HG02970 (cell line): Measurements from ENCODE around the gene SFN.
"Not testable (repeated sequence)": the region's sequence is repeated elsewhere in the genome, so short reads cannot be mapped to it uniquely, and the experiment has no call there.

Experiments used
- ATAC-seq: cut with Tn5 transposase; IDR thresholded peaks from one replicate; pipeline ENCODE4 v1.9.1; 2021; ENCODE audit warnings: mild to moderate bottlenecking, moderate library complexity, moderate number of reproducible peaks; ENCODE audit not compliant: unreplicated experiment, low FRiP score

The SFN gene

GRCh38 chr1:26838474-26839338 lies 24.2 kb upstream of the SFN start:
- peak; percentile 83 for ATAC-seq

DNA sequence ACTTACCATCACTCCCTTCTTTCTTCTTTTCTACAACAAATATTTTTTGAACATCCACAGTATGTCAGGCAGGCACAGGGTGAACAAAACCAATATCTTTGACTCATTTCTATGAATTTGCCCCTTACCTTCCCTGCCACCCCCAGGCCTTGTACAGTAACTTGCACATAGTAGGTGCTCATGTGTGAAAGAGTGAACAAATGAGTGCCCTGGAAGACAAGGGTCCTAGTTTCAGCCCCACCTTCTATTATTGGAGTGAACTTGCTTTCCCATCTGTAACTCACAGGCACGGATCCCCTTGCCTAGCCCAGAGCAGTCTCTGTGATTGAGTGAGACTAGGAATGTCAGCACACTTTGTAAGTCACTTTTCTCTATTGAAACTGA lies 23.6 kb upstream of the SFN start:
- ATAC-seq, result no peak

DNA sequence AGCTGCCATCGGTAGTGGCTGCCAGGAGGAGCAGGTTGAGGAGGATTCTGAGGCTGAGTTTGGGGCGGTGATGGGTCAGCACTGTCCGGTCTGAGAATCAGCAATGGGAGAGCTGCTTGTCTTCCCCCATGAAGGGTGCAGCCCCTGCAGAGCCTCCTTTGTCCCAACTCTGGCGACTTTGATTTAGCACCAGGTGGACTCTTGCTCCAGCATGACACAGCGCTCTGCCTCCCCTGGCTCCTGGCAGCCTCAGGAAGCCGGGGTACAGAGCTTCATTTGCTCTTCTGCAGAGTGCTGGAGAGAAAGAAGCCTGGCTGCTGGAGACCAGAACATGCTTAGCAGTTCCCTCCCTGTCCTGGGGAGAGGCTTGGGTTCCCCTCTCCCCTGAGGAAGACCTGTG lies 23.2 kb upstream of the SFN start:
- ATAC-seq, result no peak

GRCh38 chr1:26844424-26845196 lies 18.3 kb upstream of the SFN start:
- ATAC-seq, result no peak

DNA sequence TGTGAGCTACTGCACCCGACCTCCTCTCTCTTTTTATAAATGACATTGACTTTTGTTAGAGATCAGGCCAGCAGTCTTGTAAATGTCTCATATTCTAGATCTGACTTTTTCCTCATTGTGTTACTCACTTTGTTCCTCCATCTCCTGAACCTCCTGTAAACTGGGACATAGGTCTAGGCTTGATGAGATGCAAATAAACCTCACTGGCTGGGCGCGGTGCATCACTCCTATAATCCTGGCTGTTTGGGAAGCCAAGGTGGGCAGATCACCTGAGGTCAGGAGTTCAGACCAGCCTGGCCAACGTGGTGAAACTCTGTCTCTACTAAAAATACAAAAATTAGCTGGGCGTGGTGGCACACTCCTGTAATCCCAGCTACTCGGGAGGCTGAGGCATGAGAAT lies 15.1 kb upstream of the SFN start:
- not testable (repeated sequence) for ATAC-seq

DNA sequence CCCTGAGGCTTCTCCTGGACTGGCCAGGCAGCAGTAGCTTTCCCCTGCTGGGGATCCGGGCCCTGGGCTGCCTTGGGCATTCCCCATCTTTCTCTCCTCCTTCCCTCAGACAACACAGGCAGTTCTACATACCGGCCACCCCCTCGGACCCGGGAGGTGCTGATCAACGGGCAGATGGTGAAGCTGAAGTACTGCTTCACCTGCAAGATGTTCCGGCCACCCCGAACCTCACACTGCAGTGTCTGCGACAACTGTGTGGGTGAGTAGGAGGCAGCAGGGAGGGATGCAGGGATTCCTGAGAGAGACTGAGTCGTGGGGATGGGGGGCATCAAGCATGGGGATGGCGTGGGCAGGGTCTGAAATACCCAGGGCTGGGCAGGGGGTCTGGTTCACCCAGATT lies 14.4 kb upstream of the SFN start:
- no peak for ATAC-seq

DNA sequence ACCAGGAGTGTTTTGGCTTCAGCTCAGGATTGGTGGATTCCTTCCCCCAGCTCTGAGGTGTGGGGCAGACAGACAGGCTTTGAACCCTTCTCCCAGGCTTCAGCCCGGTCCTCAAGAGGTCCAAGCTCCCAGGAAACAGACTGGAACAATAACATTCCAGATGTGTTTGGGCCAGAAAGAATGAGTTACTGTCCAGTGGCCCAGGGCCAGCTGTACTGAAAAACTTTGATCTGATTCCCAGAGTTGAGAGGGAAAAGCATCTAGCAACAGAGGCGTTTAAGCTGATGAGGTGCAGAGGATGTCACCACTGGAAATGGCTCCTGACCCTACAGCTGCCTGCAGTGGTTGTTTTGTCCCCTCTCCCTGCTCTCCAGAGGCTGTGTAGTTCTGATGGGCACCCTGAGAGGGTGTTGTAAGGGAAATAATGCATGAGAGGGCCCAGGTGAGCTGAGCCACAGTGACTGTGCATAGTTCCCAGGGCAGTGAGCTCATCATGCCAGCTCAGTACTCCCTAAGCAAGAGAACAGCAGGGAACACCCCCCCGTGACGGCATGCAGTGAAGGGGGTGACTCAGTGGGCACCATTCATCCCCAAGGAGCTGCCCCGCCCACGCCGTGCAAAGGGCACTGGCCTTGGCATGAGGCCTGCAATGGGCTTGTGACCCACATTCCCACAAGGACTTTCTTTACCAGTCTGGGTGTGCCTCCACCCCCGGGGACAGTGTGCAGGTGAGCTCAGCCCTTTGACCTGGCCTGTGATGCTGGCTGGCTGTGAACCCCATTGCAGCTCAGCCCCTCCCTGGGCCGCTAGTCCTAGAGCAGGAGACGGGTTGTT lies 13.8 kb upstream of the SFN start:
- no peak for ATAC-seq

DNA sequence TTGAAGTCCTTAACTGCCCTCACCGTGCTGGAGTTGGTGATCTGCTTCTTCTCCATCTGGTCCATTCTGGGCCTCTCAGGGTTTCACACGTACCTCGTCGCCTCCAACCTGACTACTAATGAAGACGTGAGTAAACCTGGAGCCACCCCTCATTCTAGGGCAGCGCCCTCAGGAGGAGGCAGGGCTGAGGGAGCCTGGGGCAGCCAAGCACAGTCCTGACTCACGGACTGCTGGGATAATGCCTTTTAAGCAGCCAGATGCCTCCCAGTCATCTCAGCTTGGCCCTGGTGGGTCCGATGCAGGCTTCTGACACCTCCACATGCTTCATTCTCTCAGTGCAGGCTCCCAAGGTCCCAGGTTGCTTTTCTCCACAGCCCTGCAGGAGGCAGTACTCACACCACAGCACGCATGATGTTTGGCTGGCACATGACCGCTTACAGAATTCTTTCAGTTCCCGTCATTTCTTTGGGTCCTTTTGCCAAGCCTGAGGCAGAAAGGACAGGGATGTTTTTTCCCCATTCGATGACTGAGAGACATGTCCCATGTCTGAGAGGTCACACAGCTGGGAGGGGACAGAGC lies 11.8 kb upstream of the SFN start:
- no peak for ATAC-seq

GRCh38 chr1:26852701-26853100 lies 10.2 kb upstream of the SFN start:
- no peak for ATAC-seq

DNA sequence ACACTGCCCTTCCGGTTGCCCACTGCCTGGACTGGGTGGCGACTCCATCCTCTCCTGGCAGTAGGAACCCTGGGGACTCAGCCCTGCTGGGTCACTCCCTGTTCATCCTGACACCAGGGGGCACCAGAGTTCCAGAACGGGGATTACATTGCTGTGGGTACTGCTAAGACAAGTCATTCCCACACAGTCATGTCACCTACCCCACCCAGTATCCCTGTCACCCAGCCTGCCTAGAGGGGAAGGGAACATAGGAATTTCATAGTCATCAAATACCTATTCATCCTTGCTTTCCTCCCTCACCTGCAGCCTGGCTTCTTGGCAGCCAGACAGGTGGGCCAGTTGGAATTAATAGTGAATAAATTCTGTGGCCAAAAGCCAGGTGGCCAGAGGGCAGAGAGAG lies 9.8 kb upstream of the SFN start:
- no peak for ATAC-seq

DNA sequence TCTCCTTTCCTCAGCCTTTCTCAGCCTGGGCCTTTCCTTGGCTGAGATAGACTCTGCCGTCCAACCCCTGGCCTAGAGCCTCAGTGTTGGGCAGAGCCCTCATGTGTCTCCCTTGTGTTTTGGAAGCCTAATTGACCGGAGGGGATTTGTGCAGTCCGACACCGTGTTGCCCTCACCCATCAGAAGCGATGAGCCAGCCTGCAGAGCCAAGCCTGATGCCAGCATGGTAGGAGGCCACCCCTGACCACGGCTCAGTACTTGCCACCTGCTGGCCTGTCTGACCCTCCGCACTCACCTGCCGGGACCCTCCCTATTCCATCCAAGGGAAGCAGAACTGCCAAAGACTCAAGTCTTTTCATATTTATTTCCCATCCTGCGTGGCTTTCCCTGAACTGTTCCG lies 9.3 kb upstream of the SFN start:
- ATAC-seq, result no peak

- no peak for ATAC-seq
These were observed 8.0 kb upstream of the SFN start for GRCh38 chr1:26854906-26855305.

- ATAC-seq, result no peak
These were observed 7.3 kb upstream of the SFN start for GRCh38 chr1:26855636-26856035.

GRCh38 chr1:26856181-26856580 lies 6.8 kb upstream of the SFN start:
- ATAC-seq, result no peak

GRCh38 chr1:26856604-26857469 lies 6.1 kb upstream of the SFN start:
- ATAC-seq, result no peak

- no peak for ATAC-seq
These were observed 5.4 kb upstream of the SFN start for GRCh38 chr1:26857473-26858060.

- ATAC-seq, result no peak
These were observed 4.8 kb upstream of the SFN start for GRCh38 chr1:26858160-26858559.

DNA sequence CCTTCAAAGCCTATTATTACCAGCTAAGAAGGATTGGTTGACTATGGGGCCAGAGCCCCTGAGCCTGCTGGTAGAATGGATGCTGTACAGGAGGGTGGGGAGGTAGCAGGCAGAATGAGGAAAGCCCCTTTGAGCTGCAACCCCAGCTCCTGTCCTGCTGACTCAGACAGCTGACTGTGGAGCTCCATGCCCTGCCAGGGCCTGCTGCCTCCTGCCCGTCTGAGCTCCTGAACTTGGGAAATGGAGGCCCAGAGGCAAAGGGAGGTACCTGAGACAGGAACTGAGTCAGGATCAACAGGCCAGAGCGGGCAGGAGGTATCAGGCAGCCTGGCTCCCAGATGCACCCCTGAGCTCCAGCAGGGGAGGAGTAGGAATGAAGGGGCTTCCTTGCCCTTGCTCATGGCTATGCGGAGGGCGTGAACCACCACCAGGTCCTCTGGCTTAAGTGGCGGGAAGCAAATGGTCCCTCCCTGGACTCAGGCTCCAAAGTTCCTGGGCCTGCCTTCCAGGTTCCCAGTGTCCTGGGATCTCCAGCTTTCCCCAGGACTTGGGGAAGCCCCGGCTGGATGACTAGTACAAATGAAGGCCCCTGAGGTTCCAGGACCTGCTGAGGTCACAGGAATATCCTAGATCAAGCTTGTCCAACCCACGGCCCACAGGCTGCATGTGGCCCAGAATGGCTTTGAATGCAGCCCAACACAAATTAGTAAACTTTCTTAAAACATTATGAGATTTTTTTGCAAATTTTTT lies 3.9 kb upstream of the SFN start:
- ATAC-seq, result no peak

DNA sequence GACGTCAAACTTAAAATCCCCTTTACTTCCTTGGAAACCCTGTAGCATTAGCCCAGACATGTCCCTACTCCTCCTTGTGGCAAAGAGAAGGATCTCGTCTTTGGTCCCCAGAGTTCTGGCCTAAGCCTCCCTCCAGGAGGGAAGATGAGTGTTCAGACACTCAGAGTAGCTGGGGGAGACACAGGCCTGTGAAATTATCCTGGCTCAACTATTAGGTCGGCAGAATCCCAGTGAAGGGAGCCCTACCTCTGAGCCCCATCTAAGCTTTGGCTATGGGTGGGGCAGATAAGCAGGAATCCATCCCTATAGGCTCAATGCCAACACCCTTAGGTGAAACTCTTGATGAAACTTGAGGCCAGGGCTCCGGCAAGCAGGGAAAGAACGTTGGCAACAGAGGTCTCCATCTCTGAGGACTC lies 1.7 kb upstream of the SFN start:
- no peak for ATAC-seq
